Activated CD8-positive, alpha-beta memory T cell treated with anti-CD3 and anti-CD28 coated beads, Interleukin-2, amount 50 U/mL, for 48 hours (primary cell): ENCODE data around the gene ACTN1.
"Not testable (repeated sequence)": the region's sequence is repeated elsewhere in the genome, so short reads cannot be mapped to it uniquely, and the experiment has no call there.

Experiments
- DNase-seq: peaks from one replicate; pipeline ENCODE4 v3.0.0-alpha.2; 2020

Gene ACTN1

DNA sequence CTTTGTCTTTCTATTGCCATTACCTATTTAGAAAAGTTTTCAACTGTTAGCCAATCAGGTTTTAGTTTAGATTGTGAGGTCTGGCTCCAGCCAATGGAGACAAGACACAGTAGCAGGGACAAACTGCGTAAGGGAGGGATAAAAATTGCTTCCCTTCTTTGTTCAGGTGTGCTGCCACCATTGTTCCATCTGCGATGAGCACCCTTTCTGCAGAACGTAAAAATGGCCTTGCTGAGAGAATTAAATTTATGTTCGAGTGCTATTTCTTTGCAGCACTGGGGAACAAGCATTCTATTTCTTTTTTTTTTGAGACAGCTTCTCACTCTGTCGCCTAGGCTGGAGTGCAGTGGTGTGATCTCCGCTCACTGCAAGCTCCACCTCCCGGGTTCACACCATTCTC, 126.6 kb downstream of the ACTN1 start:
- DNase-seq, result not testable (repeated sequence)

- no peak for DNase-seq
These were observed 128.0 kb downstream of the ACTN1 start for GRCh38 chr14:68851078-68851477.

DNA sequence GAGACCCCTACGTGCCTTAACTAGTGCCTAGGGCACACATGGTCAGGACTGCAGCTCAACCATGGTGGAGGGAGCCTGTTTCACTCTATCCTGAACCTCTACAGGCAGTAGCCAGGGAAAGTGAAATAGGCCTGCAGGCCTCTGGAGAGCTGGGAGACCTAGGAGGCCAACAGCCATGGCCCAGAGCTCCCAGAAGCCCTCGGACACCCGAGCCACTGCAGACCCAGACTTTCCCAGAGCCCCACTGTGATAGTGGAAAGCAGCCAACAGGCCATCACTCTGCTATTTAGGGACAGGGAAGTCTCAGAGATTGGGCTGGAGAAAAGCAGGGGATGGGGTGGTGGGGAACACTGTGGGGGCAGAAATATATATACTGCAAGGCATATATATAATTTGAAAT, 129.7 kb downstream of the ACTN1 start:
- no peak for DNase-seq

- DNase-seq, result no peak
These were observed 130.8 kb downstream of the ACTN1 start for GRCh38 chr14:68848253-68848652.

- not testable (repeated sequence) for DNase-seq
These were observed 131.5 kb downstream of the ACTN1 start for GRCh38 chr14:68847640-68848039.

GRCh38 chr14:68846466-68846865, 132.6 kb downstream of the ACTN1 start:
- DNase-seq, result no peak

- no peak for DNase-seq
These were observed 134.9 kb downstream of the ACTN1 start for GRCh38 chr14:68844210-68844545.

- DNase-seq, result peak; percentile 90
These were observed 135.5 kb downstream of the ACTN1 start for GRCh38 chr14:68843471-68844209.

DNA sequence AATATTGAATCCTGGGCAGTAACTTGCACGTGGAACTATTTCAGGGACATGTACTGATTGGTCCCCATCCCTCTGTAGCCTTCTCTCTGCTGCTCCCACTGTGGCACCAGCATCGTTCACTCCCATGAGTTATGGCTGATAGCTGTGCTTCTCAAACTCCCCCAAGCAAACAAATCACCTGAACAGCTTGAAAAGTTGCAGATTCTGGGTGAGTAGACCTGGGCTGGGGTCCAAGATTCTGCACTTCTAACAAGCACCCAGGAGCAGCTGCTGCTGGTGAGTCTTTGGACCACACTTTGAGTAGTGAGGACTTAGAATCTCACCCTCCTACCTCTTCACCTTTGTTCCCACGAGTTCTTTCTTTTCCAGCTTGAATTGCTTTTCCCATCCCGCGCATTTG, 136.8 kb downstream of the ACTN1 start:
- DNase-seq, result no peak

DNA sequence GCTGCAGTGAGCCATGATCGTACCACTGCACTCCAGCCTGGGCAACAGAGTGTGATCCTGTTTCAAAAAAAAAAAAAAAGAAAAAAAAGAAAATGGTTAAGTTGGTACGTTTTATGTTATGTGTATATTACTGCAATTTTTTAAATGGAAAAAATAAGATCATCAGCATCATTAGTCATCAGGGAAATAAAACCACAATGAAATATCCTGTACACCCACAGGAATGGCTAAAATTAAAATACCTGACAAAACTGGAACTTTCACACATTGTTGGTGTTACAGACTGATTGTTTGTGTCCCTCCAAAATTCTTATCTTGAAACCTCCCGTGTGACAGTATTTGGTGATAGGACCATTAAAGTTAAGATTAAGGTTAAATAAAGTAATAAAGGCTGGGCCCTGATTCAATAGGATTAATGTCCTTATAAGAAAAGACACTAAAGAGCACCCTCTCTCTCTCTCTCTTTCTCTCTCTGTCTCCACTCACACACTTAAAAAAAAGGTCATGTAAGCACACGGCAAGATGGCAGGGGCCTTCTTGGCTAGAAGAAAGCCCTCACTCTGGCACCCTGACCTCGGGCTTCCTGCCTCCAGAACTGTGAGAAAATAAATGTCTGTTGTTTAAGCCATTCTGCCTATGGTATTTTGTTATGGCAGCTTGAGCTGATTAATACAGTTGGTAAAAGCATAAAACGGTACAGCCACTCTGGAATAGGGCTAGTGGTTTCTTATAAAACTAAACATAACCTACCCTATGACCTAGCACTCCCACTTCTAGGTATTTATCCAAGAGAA, 137.9 kb downstream of the ACTN1 start:
- DNase-seq, result no peak

- DNase-seq, result no peak
These were observed 138.6 kb downstream of the ACTN1 start for GRCh38 chr14:68840454-68840853.

- no peak for DNase-seq
These were observed 143.0 kb downstream of the ACTN1 start for GRCh38 chr14:68836082-68836481.

DNA sequence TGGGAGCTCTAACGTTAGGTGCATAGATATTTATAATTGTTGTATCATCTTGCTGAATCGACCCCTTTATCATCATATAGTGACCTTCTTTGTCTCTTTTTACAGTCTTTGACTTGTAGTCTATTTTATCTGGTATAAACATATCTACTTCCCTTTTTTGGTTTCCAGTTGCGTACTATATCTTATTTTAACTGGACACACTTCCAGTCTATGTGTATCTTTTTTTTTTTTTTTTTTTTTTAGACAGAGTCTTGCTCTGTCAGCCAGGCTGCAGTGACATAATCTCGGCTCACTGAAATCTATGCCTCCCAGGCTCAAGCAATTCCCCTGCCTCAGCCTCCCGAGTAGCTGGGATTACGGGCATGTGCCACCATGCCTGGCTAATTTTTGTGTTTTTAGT, 144.3 kb downstream of the ACTN1 start:
- no peak for DNase-seq

DNA sequence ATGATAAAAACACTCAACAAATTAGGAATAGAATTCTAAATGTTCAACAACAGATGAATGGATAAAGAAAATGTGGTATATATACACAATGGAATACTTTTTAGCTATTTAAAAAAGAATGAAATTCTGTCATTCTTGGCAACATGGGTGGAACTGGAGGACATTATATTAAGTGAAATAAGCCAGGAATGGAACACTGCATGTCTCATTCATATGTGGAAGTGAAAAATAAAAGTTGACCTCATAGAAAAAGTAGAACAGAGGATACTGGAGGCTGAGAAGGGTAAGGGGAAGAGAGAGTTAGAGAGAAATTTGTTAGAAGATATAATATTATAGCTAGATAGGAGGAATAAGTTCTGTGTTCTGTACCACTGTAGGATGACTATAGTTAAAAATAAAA, 150.4 kb downstream of the ACTN1 start:
- DNase-seq, result no peak

DNA sequence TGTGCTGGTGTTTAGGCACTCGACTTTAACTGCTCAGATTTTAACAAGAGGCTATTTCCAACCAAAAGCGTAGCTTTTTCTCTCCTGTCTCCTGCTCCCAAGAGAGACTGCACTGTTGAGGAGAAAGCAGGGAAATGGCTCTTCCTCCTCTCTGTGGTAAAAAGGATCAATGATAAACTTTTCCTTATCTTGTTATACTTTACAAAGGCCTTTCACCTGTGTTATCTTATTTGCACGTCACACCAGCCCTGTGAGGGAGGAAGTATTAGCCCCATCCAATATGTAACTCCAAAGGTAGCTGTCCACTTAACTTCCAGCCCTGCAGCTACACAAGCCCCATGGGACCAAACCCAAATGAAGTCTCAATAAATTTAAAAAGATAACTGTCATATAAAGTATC, 153.4 kb downstream of the ACTN1 start:
- no peak for DNase-seq

GRCh38 chr14:68824517-68825347, 154.4 kb downstream of the ACTN1 start:
- DNase-seq, result peak; percentile 78

DNA sequence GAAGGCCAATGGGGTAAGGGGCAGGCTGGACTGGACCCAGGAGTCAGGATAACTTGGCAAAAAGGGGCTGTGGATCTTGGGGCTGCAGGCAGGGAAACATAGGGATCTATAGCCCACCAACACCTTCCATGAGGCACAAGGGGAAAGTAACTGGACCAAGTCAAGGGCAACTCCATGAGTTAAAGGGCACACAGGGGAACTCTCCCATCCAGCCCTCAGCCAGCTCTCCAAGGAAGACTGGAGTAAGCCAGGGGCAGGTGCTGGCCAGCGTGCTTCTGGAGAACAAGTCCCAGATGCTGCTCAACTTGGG, 154.9 kb downstream of the ACTN1 start:
- no peak for DNase-seq
